Tibial nerve (tissue), 3 donors: ENCODE measurements around the gene RNF26.

Experiments used
- POLR2A ChIP-seq, 2 donors: fragments of 450-650 bp; IDR thresholded peaks; one replicate each; pipeline ENCODE4 v1.6.1; 2017; ENCODE audit warnings: antibody characterized with exemption in 2 of 2, mild to moderate bottlenecking in 2 of 2, moderate library complexity in 2 of 2
- TF ChIP-seq, protein P1 (sequence below), 5 experiments: fragments of 200-600 bp in 3 of 5; fragments of 450-650 bp in 2 of 5; sonication (generic) in 3 of 5; IDR thresholded peaks; one replicate each; pipeline ENCODE4 v1.5.1; 2016 to 2019; ENCODE audit warnings: antibody characterized with exemption in 5 of 5, mild to moderate bottlenecking in 3 of 5, moderate library complexity in 2 of 5

DNA sequence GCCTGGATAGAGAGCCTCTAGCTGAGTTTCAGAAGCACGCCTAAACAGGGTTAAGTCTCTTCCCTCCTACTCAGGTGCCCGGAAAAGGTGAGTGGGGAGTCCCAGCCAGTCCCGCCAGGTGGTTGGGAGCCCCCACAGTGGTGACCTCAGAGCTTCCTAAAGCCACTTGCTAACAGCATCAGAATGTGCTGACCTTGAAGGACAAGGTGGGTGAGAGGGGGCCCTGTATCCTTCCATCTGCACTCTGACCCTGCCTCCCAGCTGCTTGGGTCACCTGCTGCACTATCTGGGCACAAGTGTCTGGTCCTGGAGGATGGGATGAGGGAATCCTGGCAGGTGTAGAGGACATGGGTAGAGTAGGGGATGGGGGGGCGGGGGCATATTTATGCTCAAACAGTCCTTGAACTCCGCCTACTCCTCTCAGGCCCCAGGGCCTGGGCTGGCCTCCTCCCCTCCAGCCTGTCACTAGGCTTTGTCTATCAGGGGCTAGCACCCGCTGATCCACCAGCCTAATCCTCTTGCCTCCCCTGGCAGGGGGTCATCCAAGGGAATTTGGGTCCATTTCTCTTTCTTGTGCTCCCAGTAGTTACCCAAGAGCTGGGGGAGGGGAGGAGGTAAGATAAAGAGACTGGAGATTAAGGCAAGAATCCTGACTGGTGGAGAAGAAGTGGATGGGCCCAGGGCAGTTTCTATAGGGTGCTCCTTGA lies 43.8 kb downstream of the RNF26 start:
- TF ChIP-seq, protein P1, sequence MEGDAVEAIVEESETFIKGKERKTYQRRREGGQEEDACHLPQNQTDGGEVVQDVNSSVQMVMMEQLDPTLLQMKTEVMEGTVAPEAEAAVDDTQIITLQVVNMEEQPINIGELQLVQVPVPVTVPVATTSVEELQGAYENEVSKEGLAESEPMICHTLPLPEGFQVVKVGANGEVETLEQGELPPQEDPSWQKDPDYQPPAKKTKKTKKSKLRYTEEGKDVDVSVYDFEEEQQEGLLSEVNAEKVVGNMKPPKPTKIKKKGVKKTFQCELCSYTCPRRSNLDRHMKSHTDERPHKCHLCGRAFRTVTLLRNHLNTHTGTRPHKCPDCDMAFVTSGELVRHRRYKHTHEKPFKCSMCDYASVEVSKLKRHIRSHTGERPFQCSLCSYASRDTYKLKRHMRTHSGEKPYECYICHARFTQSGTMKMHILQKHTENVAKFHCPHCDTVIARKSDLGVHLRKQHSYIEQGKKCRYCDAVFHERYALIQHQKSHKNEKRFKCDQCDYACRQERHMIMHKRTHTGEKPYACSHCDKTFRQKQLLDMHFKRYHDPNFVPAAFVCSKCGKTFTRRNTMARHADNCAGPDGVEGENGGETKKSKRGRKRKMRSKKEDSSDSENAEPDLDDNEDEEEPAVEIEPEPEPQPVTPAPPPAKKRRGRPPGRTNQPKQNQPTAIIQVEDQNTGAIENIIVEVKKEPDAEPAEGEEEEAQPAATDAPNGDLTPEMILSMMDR (IDR thresholded peaks at IDR 0.05), result no peak
- no peak for TF ChIP-seq POLR2A (IDR thresholded peaks at IDR 0.05)
